Panc1 (cell line): ENCODE measurements around the gene IL36RN.

Source experiments
- CTCF ChIP-seq: fragments of 450-650 bp; IDR thresholded peaks from 2 replicates; pipeline ENCODE4 v1.5.1; 2017; ENCODE audit warnings: mild to moderate bottlenecking
- TCF7L2 ChIP-seq: IDR thresholded peaks from 2 replicates; pipeline ENCODE4 v1.6.1; 2011; ENCODE audit warnings: mild to moderate bottlenecking, low read depth, low read length, inconsistent platforms

- TF ChIP-seq TCF7L2 (no peak), CTCF (peak; percentile 36; the same call in 1 of the 2 replicates)
Measured at GRCh38 chr2:113050921-113051895, 7.8 kb upstream of the IL36RN start.
